D341Med (cell line): ENCODE measurements around the gene MICAL3.
"Not testable (repeated sequence)": the region's sequence is repeated elsewhere in the genome, so short reads cannot be mapped to it uniquely, and the experiment has no call there.

Experiments used
- DNase-seq: peaks from one replicate; pipeline ENCODE4 v3.0.0; 2012; ENCODE audit warnings: low spot score

Gene MICAL3

GRCh38 chr22:17884084-17884483 is 140.3 kb downstream of the MICAL3 start:
- DNase-seq: no peak

- DNase-seq: no peak
Observed at GRCh38 chr22:17883356-17883755, 141.0 kb downstream of the MICAL3 start.

GRCh38 chr22:17882727-17883126 is 141.6 kb downstream of the MICAL3 start:
- DNase-seq: no peak

GRCh38 chr22:17882162-17882561 is 142.2 kb downstream of the MICAL3 start:
- no peak for DNase-seq

GRCh38 chr22:17881366-17881765 is 143.0 kb downstream of the MICAL3 start:
- DNase-seq: no peak

- DNase-seq: no peak
Observed at GRCh38 chr22:17880468-17880867, 143.9 kb downstream of the MICAL3 start.

GRCh38 chr22:17880020-17880419 is 144.3 kb downstream of the MICAL3 start:
- DNase-seq: no peak

- no peak for DNase-seq
Observed at GRCh38 chr22:17878941-17879340, 145.4 kb downstream of the MICAL3 start.

- no peak for DNase-seq
Observed at GRCh38 chr22:17878186-17878694, 146.1 kb downstream of the MICAL3 start.

GRCh38 chr22:17876878-17877855 is 147.2 kb downstream of the MICAL3 start:
- DNase-seq: not testable (repeated sequence)

GRCh38 chr22:17876306-17876831 is 148.0 kb downstream of the MICAL3 start:
- DNase-seq: no peak

GRCh38 chr22:17875631-17876030 is 148.7 kb downstream of the MICAL3 start:
- no peak for DNase-seq

- DNase-seq: no peak
Observed at GRCh38 chr22:17875156-17875555, 149.2 kb downstream of the MICAL3 start.

GRCh38 chr22:17874231-17874905 is 150.0 kb downstream of the MICAL3 start:
- DNase-seq: no peak

- DNase-seq: no peak
Observed at GRCh38 chr22:17873804-17874203, 150.6 kb downstream of the MICAL3 start.

- DNase-seq: no peak
Observed at GRCh38 chr22:17873116-17873515, 151.2 kb downstream of the MICAL3 start.

GRCh38 chr22:17872471-17872870 is 151.9 kb downstream of the MICAL3 start:
- no peak for DNase-seq

- DNase-seq: no peak
Observed at GRCh38 chr22:17871726-17872458, 152.5 kb downstream of the MICAL3 start.

- no peak for DNase-seq
Observed at GRCh38 chr22:17870407-17870806, 154.0 kb downstream of the MICAL3 start.

- DNase-seq: no peak
Observed at GRCh38 chr22:17869285-17870096, 154.9 kb downstream of the MICAL3 start.

- DNase-seq: no peak
Observed at GRCh38 chr22:17868771-17869170, 155.6 kb downstream of the MICAL3 start.
